SU-DHL-6 (cell line): ENCODE data around the gene PTPRK.

Experiments
- CTCF ChIP-seq: fragments of 200-600 bp; sonication (generic); IDR thresholded peaks from one replicate; pipeline ENCODE4 v1.5.1; 2017; ENCODE audit warnings: antibody characterized with exemption, mild to moderate bottlenecking, low read length, moderate library complexity; ENCODE audit not compliant: insufficient read depth, poor library complexity, severe bottlenecking
- EZH2phosphoT487 ChIP-seq: fragments of 200-600 bp; sonication (generic), shearing (Covaris generic); conservative IDR thresholded peaks from 2 replicates; pipeline ENCODE4 v1.6.1; 2018; ENCODE audit warnings: mild to moderate bottlenecking, antibody characterized with exemption, low read length, moderate library complexity, mixed read lengths

DNA sequence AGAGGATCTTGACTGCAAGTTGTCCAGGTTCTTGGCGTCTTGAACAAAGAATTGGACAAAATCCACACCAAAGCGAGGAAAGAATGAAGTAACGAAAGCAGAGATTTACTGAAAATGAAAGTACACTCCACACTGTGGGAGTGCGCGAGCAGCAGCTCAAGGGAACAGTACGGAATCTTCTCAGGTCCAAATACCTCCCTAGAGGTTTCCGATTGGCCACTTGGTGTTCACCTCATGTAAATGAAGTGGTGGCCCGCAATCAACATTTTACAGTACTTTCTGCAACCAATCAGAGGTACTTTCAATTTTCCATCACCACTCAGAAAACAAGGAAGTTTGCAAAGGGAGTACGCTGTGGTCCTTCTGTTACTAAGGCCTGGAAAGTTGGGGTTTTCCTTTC is 122.4 kb downstream of the PTPRK start:
- no peak for TF ChIP-seq CTCF
- TF ChIP-seq EZH2phosphoT487: no peak
